Liver (tissue), 9 donors: ENCODE measurements around the gene RAB4A. TPM values are rescaled to one million over a fixed set of nuclear protein-coding genes. Genes with fewer than 3 reads are reported as not detected.

Experiments used
- DNase-seq: peaks from one replicate; pipeline ENCODE4 v3.0.0-alpha.2; 2017; ENCODE audit warnings: low spot score
- H3K27ac ChIP-seq, 2 donors: one replicate each; pipeline ENCODE4 v1.7.0; 2013; ENCODE audit warnings: inconsistent platforms in 2 of 2, low read length in 2 of 2, control low read depth in 1 of 2, low read depth in 1 of 2, mild to moderate bottlenecking in 1 of 2
- H3K27me3 ChIP-seq, 4 donors: one replicate each; pipeline versions ENCODE4 v1.6.1 to v1.7.0; 2013; ENCODE audit warnings: low read length in 3 of 4, inconsistent platforms in 1 of 4, mild to moderate bottlenecking in 1 of 4, moderate library complexity in 1 of 4; ENCODE audit not compliant: control insufficient read depth in 4 of 4, insufficient read depth in 4 of 4
- H3K36me3 ChIP-seq, 4 donors: one replicate each; pipeline versions ENCODE4 v1.6.1 to v1.7.0; 2013; ENCODE audit warnings: low read length in 3 of 4, mild to moderate bottlenecking in 3 of 4, low read depth in 1 of 4, moderate library complexity in 1 of 4; ENCODE audit not compliant: control insufficient read depth in 4 of 4, insufficient read depth in 3 of 4
- H3K4me1 ChIP-seq, 4 donors: one replicate each; pipeline versions ENCODE4 v1.6.1 to v1.7.0; 2013; ENCODE audit warnings: low read length in 3 of 4, mild to moderate bottlenecking in 3 of 4, moderate library complexity in 1 of 4; ENCODE audit not compliant: control insufficient read depth in 4 of 4, insufficient read depth in 4 of 4
- H3K4me3 ChIP-seq, 3 donors: one replicate each; pipeline versions ENCODE4 v1.6.1 to v1.7.0; 2013; ENCODE audit warnings: low read length in 3 of 3, control low read depth in 1 of 3, low read depth in 1 of 3, mild to moderate bottlenecking in 1 of 3
- H3K9ac ChIP-seq, 2 donors: one replicate each; pipeline ENCODE4 v1.7.0; 2013; ENCODE audit warnings: low read length in 2 of 2, mild to moderate bottlenecking in 2 of 2, moderate library complexity in 2 of 2, control low read depth in 1 of 2, low read depth in 1 of 2
- H3K9me3 ChIP-seq, 4 donors: one replicate each; pipeline versions ENCODE4 v1.6.1 to v1.7.0; 2013; ENCODE audit warnings: low read length in 3 of 4; ENCODE audit not compliant: control insufficient read depth in 4 of 4
- EGR1 ChIP-seq, 2 donors: IDR thresholded peaks; 2 replicates each; pipeline ENCODE4 v1.6.1; 2016 to 2018; ENCODE audit warnings: antibody characterized with exemption in 2 of 2, low read depth in 2 of 2
- FOXA1 ChIP-seq: IDR thresholded peaks from 2 replicates; pipeline ENCODE4 v1.6.1; 2016; ENCODE audit warnings: antibody characterized with exemption
- FOXA2 ChIP-seq: IDR thresholded peaks from 2 replicates; pipeline ENCODE4 v1.6.1; 2016; ENCODE audit warnings: antibody characterized with exemption
- GABPA ChIP-seq, 2 donors: IDR thresholded peaks in 1 of 2; conservative IDR thresholded peaks in 1 of 2; 2 replicates each; pipeline ENCODE4 v1.6.1; 2016; ENCODE audit warnings: antibody characterized with exemption in 2 of 2, mild to moderate bottlenecking in 1 of 2, moderate library complexity in 1 of 2
- HNF4A ChIP-seq, 2 donors: conservative IDR thresholded peaks; 2 replicates each; pipeline ENCODE4 v1.6.1; 2016; ENCODE audit warnings: antibody characterized with exemption in 2 of 2, mild to moderate bottlenecking in 2 of 2
- HNF4G ChIP-seq: IDR thresholded peaks from 2 replicates; pipeline ENCODE4 v1.6.1; 2016; ENCODE audit warnings: antibody characterized with exemption
- JUND ChIP-seq, 2 donors: IDR thresholded peaks; 2 replicates each; pipeline ENCODE4 v1.6.1; 2016; ENCODE audit warnings: antibody characterized with exemption in 2 of 2
- NR2F2 ChIP-seq: IDR thresholded peaks from 2 replicates; pipeline ENCODE4 v1.6.1; 2016; ENCODE audit warnings: antibody characterized with exemption
- RAD21 ChIP-seq, 2 donors: IDR thresholded peaks; 2 replicates each; pipeline ENCODE4 v1.6.1; 2016; ENCODE audit warnings: antibody characterized with exemption in 2 of 2, mild to moderate bottlenecking in 2 of 2
- RXRA ChIP-seq, 2 donors: IDR thresholded peaks; 2 replicates each; pipeline ENCODE4 v1.6.1; 2017 to 2018; ENCODE audit warnings: antibody characterized with exemption in 2 of 2, mild to moderate bottlenecking in 1 of 2
- SP1 ChIP-seq: IDR thresholded peaks from 2 replicates; pipeline ENCODE4 v1.6.1; 2018; ENCODE audit warnings: antibody characterized with exemption, mild to moderate bottlenecking
- TAF1 ChIP-seq: conservative IDR thresholded peaks from 2 replicates; pipeline ENCODE4 v1.6.1; 2016; ENCODE audit warnings: antibody characterized with exemption, mild to moderate bottlenecking
- YY1 ChIP-seq: IDR thresholded peaks from 2 replicates; pipeline ENCODE4 v1.6.1; 2016; ENCODE audit warnings: antibody characterized with exemption, mild to moderate bottlenecking
- WGBS: extraction: QIAGEN DNeasy Blood & Tissue Kit; methylation state at CpG from one replicate; pipeline ENCODE4 v1.1.7; 2013; 5-methylcytosine and 5-hydroxymethylcytosine counted together
- polyA plus RNA-seq, 2 donors: library from polyadenylated mRNA; stranded (reverse) in 1 of 2; unstranded in 1 of 2; fragments of 200-250 nt in 1 of 2; fragments of >200 nt in 1 of 2; fragmentation: Nextera tagmentation in 1 of 2; extraction: Ambion mirVana in 1 of 2; gene quantifications; one replicate each; pipeline versions ENCODE4 v1.2.1 to v1.2.3, GENCODE V29; 2013 to 2015
- total RNA-seq, 2 donors: library from RNA; depleted of rRNA; stranded (reverse); fragments of >200 nt; gene quantifications; one replicate each; pipeline ENCODE4 v1.2.3, GENCODE V29; 2014
- TF ChIP-seq, protein P1 (sequence below): IDR thresholded peaks from 2 replicates; pipeline ENCODE4 v1.6.1; 2016; ENCODE audit warnings: antibody characterized with exemption
- TF ChIP-seq, protein P2 (sequence below): fragments of 150-350 bp; IDR thresholded peaks from 2 replicates; pipeline ENCODE4 v1.5.1; 2017; ENCODE audit warnings: improper control_type of control experiment, low read depth, low read length; ENCODE audit not compliant: missing input control
- TF ChIP-seq, protein P3 (sequence below): IDR thresholded peaks from 2 replicates; pipeline ENCODE4 v1.6.1; 2016; ENCODE audit warnings: antibody characterized with exemption, mild to moderate bottlenecking
- TF ChIP-seq, protein P4 (sequence below): IDR thresholded peaks from 2 replicates; pipeline ENCODE4 v1.6.1; 2016; ENCODE audit warnings: antibody characterized with exemption
- TF ChIP-seq, protein P5 (sequence below): IDR thresholded peaks from 2 replicates; pipeline ENCODE4 v1.6.1; 2016; ENCODE audit warnings: antibody characterized with exemption
- donor health status: healthy.
- donor health status: healthy.
- donor health status: healthy.
- donor health status: healthy.
- donor health status: healthy.

RAB4A gene
- total and polyA plus RNA-seq, 4 donors = 16.5 to 51.9 (median 29.5) TPM

DNA sequence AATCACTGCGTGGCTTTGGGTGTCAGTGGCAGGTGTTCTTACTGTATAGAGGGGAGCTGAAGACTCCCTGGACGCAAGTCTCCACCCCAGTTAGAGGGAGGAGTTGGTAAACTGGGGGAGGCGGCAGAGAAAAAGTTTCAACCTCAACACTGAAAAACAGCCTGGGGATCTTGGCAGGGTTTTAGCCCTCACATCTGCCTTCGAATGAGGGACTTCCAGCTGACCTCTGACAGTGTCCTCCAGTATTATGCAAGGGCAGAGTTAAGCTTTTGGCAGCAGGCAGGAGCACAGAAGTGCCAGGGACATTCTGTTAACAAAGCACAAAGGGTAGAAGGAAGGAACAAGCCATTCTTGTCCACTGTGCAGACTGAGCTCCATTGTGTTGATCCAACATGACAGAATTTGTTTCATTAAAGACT, 41.2 kb upstream of the RAB4A start:
- WGBS = 5% methylated on average over 4 of the region's 4 CpGs
- Histone ChIP-seq H3K4me1 (peaks cover 3 to 35% (median 22%) of the 10 kb centered on the region in 4 donors), H3K9me3 (no peaks in the 10 kb centered on the region), H3K27me3 (no peaks in the 10 kb centered on the region), H3K36me3 (no peaks in the 10 kb centered on the region), H3K9ac (peak overlapping the region; percentile 47 to 89), H3K4me3 (no peak overlapping the region), H3K27ac (peak overlapping the region; percentile 76 to 78)
- DNase-seq = no peak
- TF ChIP-seq SP1 = peak; percentile 91
- TF ChIP-seq GABPA (IDR thresholded peaks at IDR 0.05 in 1 of 2, conservative IDR thresholded peaks at IDR 0.05 in 1 of 2) = no peak
- no peak for TF ChIP-seq HNF4G
- peak; percentile 42 for TF ChIP-seq FOXA2
- peak; percentile 83 to 91 for TF ChIP-seq RXRA (IDR thresholded peaks at IDR 0.05)
- TF ChIP-seq, protein P1, sequence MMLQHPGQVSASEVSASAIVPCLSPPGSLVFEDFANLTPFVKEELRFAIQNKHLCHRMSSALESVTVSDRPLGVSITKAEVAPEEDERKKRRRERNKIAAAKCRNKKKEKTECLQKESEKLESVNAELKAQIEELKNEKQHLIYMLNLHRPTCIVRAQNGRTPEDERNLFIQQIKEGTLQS = no peak
- TF ChIP-seq NR2F2 = peak; percentile 91
- TF ChIP-seq, protein P2, sequence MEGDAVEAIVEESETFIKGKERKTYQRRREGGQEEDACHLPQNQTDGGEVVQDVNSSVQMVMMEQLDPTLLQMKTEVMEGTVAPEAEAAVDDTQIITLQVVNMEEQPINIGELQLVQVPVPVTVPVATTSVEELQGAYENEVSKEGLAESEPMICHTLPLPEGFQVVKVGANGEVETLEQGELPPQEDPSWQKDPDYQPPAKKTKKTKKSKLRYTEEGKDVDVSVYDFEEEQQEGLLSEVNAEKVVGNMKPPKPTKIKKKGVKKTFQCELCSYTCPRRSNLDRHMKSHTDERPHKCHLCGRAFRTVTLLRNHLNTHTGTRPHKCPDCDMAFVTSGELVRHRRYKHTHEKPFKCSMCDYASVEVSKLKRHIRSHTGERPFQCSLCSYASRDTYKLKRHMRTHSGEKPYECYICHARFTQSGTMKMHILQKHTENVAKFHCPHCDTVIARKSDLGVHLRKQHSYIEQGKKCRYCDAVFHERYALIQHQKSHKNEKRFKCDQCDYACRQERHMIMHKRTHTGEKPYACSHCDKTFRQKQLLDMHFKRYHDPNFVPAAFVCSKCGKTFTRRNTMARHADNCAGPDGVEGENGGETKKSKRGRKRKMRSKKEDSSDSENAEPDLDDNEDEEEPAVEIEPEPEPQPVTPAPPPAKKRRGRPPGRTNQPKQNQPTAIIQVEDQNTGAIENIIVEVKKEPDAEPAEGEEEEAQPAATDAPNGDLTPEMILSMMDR = no peak
- TF ChIP-seq JUND (IDR thresholded peaks at IDR 0.05) = peak; percentile 51 to 74
- TF ChIP-seq FOXA1 = no peak
- TF ChIP-seq, protein P3, sequence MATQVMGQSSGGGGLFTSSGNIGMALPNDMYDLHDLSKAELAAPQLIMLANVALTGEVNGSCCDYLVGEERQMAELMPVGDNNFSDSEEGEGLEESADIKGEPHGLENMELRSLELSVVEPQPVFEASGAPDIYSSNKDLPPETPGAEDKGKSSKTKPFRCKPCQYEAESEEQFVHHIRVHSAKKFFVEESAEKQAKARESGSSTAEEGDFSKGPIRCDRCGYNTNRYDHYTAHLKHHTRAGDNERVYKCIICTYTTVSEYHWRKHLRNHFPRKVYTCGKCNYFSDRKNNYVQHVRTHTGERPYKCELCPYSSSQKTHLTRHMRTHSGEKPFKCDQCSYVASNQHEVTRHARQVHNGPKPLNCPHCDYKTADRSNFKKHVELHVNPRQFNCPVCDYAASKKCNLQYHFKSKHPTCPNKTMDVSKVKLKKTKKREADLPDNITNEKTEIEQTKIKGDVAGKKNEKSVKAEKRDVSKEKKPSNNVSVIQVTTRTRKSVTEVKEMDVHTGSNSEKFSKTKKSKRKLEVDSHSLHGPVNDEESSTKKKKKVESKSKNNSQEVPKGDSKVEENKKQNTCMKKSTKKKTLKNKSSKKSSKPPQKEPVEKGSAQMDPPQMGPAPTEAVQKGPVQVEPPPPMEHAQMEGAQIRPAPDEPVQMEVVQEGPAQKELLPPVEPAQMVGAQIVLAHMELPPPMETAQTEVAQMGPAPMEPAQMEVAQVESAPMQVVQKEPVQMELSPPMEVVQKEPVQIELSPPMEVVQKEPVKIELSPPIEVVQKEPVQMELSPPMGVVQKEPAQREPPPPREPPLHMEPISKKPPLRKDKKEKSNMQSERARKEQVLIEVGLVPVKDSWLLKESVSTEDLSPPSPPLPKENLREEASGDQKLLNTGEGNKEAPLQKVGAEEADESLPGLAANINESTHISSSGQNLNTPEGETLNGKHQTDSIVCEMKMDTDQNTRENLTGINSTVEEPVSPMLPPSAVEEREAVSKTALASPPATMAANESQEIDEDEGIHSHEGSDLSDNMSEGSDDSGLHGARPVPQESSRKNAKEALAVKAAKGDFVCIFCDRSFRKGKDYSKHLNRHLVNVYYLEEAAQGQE = peak; percentile 73
- TF ChIP-seq RAD21 (IDR thresholded peaks at IDR 0.05) = peak; percentile 59 to 69
- TF ChIP-seq HNF4A (conservative IDR thresholded peaks at IDR 0.05) = peak; percentile 77 to 84
- TF ChIP-seq, protein P4, sequence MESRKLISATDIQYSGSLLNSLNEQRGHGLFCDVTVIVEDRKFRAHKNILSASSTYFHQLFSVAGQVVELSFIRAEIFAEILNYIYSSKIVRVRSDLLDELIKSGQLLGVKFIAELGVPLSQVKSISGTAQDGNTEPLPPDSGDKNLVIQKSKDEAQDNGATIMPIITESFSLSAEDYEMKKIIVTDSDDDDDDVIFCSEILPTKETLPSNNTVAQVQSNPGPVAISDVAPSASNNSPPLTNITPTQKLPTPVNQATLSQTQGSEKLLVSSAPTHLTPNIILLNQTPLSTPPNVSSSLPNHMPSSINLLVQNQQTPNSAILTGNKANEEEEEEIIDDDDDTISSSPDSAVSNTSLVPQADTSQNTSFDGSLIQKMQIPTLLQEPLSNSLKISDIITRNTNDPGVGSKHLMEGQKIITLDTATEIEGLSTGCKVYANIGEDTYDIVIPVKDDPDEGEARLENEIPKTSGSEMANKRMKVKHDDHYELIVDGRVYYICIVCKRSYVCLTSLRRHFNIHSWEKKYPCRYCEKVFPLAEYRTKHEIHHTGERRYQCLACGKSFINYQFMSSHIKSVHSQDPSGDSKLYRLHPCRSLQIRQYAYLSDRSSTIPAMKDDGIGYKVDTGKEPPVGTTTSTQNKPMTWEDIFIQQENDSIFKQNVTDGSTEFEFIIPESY = peak; percentile 14
- TF ChIP-seq, protein P5, sequence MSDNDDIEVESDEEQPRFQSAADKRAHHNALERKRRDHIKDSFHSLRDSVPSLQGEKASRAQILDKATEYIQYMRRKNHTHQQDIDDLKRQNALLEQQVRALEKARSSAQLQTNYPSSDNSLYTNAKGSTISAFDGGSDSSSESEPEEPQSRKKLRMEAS = peak; percentile 70
- TF ChIP-seq YY1 = peak; percentile 87
- TF ChIP-seq EGR1 (IDR thresholded peaks at IDR 0.05; ENCODE audit: low read depth in 2 of 2) = peak in 1 of 2 donors; percentile 45
- no peak for TF ChIP-seq TAF1
